HG02943 (cell line): ENCODE measurements around the gene MTA2.
"Not testable (repeated sequence)": the region's sequence is repeated elsewhere in the genome, so short reads cannot be mapped to it uniquely, and the experiment has no call there.

ENCODE experiments used
- ATAC-seq: cut with Tn5 transposase; IDR thresholded peaks from one replicate; pipeline ENCODE4 v1.9.1; 2021; ENCODE audit warnings: mild to moderate bottlenecking, low read depth, moderate library complexity; ENCODE audit not compliant: unreplicated experiment

MTA2 gene

DNA sequence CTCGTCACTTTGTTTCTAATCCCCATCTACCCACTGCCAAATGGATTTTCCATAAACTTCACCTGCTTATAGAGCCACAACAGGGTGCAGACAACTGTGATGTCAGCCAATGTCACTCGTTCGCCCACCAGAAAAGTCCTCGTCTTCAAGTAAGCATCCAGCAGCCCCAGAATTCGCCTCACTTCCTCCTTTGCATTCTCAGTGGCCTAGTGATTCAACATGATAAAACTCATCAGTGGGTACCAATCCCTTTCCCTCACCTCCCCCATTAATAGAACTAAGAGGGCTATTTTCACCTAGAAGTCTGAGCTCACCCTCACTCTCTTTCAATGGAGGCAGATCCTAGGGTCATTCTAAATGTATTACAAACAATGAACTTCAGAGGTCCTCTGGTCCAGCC is 30.8 kb downstream of the MTA2 start:
- not testable (repeated sequence) for ATAC-seq

DNA sequence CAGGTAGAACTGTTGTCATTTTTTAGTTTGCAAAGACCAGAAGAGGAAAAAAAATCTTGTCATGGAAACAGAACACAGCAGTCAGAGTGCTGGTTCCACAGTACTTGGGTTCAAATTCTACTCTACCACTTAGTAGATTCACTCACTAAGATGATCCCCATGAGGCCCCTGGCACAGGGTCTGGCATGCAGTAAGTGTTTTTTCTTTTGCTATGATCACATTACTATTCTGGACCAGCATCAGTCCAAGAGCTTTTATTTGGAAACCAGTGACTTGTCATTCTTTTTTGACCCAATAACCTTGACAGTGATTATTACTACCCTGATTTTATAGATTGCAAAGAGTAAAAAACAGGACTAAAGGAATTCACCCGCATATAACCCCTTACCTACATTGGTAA is 32.1 kb downstream of the MTA2 start:
- no peak for ATAC-seq

DNA sequence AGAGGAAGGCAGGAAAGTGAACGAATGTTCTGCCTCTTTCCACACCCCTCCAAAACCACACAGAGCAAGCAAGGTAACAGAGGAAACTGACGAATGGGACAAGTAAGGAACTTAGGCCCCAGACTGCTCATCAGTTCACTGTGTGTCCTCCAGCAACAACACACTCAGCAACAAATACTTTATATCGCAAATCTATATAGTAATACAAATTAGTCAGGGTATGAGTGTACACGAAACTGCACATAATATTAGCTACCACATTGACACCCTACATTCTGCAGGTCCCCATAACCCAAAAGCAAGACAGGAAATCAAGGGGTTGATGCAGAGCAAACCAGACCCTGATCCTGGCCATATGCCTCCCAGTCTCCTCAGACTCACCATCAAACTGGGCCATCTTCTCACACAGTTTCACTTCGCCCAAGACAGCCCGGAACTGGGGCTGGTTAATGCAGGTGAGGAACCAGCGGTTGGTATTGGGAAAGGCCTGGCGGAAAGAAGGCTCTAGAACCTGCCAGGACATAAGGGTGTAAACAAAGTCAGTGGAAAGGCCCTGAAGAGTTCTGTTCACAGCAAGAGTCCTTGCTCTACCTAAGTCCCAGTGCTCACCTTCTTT is 34.5 kb downstream of the MTA2 start:
- ATAC-seq = no peak

DNA sequence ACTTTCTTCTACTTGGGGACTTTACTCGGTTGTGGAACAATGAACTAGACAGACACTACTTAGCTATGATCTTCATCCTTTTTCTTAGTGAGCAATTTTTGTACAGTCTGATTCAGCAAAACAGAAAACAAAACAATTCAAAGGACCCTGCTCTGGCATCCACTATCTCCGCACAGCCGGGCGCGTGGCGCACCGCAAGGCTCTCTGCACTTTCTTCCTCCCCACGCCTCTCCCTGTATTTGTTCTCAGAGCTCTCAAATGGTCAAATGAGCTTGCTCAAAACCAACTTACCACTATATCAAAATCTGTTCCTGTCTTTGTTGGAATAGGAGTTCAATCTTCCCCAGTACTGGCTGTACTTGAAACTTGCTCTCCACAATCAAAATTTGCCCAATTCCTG is 35.4 kb downstream of the MTA2 start:
- no peak for ATAC-seq

DNA sequence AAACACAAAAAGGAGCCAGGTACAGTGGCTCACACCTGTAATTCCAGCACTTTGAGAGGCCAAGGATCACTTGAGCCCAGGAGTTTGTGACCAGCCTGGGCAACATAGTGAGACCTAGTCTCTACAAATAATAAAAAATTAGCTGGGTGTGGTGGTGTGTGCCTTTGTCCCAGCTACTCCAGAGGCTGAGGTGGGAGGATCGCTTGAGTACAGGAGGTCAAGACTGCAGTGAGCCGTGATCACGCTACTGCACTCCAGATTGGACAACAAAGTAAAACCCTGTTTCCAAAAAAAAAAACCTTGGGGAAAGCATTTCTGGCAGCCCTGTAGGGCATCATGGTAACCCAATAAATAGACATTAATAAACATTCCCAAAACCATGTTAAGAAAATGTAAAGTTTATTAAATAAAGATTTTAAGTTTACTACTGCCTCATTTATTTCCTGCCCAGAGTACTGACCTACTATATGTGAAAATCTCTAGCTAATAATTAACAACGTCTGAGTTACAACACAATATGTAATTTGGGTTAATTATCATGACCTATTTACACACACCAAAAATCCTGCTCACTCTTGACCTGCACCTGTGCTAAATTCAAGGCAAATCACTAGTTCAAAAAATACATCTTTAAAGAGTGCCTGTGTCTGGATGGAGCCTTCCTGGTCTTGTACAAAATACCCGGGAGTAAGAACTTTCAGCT is 36.4 kb downstream of the MTA2 start:
- no peak for ATAC-seq

DNA sequence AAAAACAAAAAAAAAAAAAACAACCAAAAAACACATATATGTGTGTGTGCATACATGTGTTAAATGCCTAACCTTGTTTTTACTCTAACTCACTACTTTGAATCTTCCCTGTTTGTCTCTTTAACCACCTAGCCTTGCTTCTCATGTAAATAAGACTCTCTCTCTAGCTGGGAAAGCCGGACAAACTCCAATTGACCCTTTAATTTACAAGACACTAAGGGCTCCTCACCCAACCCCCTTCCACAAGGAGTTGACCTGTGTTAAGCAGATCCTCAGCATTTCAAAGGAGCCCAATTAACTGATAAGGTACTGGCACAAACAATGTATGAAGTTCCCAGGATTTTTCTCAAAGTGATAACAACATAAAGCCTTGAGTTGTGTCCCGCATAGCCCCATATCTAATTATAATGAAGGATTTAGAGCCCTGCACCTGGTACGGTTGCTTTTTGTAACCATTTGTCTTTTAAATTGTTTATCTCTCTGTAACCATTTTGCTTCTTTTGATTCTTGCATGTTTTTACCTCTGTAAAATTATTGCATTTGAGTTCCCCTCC is 39.9 kb downstream of the MTA2 start:
- not testable (repeated sequence) for ATAC-seq

DNA sequence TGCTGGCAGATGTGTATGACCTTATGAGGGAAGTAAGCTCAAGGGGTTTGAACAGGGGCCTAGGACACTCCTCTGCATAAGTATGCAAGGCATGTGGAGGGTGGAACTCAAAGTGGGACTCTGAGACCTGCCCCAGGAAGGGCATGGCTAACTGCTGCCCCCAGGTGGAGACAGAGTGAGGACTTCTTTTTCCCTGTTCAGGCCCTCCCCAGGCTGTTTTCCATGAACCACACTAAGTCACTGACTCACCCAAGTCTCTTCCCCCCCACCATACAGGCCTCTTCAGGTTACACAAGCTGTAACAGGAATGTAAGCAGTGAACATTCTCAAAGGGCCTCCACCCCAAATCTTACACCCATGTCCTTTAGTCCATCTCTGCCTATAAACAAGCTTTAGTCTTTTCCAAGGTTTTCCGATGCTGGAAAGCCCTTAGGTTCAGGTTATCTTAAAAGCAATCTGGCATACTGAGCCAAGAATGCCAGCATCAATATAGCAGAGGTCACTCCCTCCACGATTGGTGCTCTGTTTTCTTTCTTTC is 41.0 kb downstream of the MTA2 start:
- ATAC-seq = no peak

DNA sequence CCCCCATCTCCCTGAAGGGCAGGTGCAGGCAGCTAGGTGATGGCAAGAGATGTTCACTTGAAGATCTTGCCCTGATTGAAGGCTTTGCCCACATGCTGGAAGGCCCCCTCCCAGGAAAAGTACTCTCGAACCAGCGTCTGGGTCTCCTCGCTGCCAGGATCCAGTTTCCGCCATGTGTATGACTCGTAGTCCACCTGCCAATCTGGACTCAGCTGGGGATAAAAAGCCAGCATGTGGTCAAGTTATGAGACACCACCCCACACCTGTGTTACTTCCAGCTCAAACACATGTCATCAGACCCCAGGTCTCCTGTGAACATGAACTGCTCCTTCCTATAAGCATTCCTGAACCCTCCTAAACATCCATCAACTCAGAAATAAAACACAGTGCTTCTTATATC is 42.0 kb downstream of the MTA2 start:
- ATAC-seq = not testable (repeated sequence)

DNA sequence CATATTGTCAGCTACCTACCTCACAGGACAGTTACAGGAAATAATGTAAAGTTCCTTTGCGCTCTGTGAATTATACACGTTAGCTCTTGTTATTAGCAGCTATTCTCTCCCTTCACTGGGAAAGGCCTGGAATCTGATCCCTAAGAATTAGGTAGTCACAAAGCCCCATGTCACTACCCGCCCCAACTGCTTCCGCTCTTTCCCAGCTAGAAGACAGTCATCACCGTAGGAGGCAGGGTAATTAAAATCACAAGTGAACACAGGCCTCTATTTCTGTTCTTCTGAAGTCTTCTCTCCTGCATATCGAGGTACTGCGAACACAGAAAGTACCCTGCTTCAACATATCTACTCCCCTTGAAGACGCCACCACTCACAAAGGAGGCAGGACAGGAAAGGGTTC is 42.5 kb downstream of the MTA2 start:
- no peak for ATAC-seq

DNA sequence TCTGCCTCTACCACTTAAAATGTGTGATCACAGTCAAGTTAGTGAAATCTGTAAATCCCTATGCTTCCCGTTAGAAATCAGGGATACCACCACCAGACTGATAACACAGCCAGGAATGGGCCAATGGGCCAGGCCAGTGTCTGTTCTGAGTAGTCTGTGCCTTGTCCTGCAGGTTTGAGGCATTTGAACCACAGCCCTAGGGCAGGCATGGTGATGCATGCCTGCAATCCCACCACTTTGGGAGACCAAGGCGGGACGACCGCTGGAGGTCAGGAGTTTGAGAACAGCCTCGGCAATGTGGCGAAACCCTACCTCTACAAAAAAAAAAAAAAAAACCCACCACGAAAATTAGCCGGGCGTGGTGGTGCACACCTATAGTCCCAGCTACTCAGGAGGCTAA is 43.0 kb downstream of the MTA2 start:
- no peak for ATAC-seq

DNA sequence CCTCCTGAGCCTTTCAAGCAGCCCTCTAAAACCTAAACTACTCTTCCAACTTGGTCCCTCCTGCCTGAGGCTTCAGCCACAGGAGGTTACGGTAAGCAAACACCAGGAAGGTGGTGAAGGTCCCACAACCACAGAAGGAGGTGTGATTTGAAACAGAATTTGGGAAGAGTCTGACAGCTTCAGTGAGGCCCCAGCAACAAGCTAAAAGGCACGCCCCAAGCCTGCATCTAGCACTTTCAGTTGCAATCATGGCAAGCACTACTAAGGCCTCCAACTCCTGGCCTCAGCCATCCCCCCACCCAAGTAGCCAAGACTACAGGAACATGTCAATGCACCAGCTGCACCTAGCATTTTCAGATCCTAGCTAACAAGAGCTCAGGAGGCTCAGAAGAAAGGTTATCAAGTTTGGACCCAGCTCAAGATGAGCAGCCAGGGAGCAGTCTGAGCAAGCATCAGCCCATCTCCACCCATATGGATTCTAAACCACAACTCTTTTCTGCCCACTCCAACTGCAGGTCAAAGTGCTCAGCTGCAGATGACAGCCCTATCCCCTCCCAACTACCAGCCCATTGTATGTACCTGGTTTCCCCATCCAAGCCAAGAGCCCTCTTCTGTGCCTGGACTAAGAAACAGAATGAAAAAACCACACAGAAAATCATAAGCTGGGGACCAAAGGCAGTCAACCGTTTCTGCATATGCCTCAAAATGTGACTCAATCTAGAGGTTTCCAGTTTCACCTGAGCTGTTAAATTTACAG is 44.6 kb downstream of the MTA2 start:
- ATAC-seq = peak; percentile 26

DNA sequence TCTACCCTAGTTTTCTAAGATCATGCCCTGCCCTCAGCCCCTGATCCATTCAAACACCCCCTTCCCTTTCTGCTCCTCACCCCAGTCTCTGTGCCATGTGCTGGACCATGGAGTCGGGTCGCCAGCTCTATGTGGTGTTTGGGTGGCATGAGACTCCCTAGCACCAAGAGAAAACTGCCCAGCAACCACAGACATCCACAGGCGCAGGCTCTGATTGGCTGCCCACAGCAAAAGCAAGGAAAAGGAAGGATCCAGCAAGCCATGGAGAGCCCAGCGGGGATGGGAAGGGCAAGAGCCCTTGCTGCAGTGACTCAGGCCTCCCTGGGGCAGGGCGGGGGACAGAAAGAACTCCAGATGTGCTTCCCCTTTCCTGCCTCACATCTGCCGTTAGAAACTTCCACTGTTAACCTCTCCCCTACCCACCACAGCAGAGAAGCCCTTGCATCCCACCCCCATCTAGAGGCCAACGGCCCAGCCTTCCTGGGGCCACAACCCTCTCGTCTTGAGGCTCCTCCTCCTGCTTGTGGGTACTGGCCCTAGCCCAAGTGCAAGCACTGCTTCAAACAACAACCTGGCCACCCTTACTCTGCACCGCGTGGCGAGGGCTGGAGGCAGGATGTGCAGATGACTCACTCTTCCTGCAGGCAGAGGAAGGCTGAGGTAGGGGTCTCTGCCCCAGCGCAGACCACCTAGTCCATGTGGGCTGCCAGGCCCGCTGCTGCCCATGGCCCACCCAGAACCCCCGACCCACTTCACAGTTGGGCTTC is 45.4 kb downstream of the MTA2 start:
- peak; percentile 44 for ATAC-seq

DNA sequence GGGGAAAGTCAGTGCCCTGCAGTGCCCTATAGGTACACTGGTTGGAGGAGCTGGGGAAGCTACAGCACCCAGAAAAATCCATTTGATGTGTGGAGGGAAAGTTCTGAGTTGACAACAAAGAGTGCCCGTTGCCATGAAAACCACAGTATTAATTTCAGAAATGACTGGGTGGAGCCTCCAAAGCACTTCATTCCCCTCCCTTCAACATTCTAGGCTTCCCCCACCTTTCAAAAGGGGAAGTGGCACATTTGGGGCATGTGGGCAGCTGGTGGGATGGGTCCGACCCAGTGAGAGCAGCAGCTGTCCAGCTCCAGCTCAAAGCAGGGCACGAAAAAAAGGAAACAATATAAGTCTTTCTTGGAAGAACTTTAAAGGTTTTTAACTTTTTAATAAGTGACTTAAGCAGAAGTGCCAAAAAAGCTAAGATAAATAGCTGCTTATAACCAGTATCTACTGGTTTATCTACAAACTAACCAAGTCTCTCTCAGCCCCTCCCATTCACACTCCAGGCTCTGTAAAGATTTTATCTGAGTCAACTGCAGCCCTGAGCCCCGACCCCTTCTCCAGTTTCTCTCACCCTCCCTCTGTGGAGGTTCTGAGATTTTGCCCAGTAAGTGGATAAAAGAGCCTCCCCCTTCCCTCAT is 46.1 kb downstream of the MTA2 start:
- no peak for ATAC-seq

DNA sequence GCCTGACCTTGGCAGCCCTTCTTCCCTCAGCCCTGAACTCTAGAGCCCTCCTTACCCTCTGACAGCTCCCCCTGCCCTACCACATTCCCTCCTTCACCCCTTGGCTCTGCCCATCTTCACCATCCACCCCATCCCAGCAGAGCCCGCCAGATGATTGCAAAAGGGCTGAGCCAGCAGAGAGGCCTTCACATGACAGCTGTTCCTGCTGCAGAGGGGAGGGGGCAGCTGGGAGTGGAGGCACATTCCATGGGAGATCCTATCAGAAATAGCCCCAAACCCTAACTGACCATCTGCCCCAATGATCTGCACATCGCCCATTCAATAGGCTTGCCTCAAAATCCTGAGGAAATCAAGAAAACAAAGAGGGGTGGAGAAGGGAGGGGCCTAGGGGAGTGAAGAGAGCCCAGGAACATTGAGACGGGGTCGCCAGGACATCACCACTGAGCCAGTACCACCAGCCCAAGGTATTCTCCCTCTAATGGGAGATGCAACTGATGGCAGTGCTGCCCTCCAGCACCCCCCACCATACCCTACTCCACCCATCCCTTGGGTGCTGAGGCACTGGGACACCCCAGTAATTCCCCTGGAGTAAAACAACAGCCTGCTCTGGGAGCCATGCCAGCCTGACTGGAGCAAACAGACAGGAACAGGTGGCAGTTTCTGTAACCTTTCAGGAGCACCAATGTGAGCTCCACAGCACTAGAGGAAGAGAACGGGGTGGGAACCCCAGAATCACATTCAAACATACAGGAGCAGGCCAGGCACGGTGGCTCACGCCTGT is 47.1 kb downstream of the MTA2 start:
- no peak for ATAC-seq

DNA sequence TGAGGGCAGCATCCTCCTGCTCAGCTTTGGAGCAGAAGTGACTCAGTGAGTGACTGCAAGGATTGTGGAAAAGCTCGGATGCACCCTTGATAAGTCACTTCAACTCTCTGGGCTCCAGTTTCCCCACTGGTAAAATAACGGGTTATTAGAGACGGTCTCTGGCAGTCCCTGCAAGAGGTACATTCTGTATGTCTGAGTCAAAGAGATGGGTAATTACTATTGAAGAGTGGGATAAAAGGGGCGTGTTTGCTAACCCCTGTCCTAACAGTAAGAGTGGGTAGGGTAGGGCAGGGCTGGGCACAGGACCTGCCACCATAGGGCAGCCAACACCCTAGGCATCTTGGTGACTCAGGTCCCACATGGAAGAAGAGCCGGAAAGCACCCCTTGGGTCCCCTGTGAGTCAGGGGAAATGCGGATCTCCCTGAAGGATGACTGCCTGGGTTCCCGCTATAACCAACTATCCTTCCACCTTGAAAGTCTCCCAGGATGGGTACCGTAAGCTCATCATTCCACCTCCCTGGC is 47.8 kb downstream of the MTA2 start:
- no peak for ATAC-seq

DNA sequence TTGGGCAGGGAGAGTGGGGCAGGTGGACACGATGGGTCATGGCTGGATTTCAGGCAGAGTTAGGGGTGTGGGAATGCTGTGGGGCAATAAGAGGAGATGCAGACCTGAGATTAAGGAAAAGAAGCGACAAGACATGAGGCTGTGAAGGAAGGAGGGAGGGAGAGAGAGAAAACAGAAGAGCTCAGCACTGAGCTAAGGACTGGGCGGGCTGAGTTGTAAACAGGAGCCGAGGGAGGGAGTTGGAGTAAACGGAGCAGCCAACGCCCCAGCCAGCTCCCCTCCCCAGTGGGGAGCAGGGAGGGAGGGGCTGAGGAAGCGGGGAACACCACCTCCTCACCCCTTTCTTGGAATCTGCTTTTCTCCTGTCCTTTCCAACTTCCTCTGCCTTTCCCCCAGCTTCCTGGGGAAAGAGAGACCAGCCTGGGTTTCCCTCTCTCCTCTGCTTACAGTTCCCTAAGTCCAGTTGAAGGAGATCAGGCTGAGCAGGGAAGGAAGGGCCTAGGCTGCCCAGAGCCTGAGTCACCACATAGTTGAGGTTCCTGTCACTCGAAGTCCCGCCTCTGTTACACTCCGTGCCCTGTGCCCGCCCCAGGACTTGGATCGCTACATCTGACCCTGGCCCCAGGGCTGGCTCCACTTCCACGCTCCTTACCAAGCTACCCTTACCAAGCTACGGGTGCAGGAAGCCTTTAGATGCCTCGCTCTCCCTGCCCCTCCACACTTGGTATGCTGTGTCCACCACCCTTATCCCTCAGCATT is 48.4 kb downstream of the MTA2 start:
- ATAC-seq = no peak

DNA sequence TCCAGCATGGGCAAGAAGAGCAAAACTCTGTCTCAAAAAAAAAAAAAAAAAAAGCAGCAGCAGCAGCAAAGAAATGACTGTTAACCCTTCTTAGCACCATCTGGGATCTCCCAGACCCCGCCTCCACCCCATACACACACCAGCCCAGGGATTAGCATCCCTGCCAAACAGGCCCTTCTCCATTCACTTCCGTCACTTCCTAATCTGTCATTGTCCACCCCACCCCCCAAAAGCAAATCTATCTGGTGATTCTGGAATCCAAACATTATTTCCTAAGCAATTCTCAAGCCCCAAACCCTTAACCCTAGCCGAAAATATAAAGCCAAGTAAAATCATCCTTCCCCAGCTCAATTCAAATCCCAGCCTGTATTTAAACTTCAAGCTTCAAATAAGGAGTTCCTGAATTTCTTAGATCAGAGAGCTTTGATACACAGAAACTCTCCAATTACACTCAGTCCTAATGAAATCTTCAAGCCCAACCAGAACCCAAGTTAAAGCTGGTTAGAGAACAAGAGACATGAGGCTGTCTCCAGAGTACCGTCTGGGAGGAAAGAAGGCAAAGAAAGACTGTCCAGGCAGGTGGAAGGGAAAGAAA is 49.1 kb downstream of the MTA2 start:
- ATAC-seq = no peak

DNA sequence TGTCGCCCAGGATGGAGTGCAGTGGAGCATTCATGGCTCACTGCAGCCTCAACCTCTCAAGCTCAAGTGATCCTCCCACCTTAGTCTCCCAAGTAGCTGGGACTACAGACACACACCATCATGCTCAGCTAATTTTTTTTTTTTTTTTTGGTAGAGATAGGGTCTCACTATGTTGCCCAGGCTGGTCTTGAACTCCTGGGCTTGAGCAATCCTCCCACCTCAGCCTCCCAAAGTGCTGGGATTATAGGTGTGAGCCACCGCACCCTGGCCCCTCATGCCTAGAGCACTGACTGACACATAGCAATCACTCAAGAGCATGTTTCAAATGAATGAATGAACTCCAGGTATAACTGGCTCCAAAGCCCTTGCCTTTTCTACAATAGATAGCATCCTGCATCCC is 51.2 kb downstream of the MTA2 start:
- ATAC-seq = not testable (repeated sequence)
